ENCODE measurements around the gene SLIT3. TPM values are rescaled to one million over a fixed set of nuclear protein-coding genes. Genes with fewer than 3 reads are reported as not detected.

Gene SLIT3
- total and polyA plus RNA-seq, 2 donors (not counting 3 experiments of a cell fraction or from before 2014, with no cell fraction given), result 0.90 to 1.0 TPM

DNA sequence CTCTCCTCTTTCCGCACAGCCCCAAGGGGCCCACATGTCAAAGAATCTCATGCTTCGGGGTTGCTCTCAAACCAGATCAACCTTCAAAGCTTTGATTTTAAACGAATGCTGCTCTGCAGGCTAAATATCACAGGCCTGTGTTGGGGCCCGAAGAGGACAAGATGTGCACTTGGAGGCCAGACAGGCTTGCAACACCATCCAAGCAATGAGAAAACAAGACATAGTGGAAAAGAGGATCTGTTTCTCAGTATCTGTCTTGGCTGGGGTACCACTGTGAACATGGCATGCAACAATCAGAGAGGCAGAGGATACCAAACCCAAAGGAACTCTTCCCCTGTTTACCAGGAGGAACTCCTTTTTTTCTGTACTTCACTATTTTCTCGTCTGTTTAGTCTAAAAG, 321.8 kb downstream of the SLIT3 start:
- H3K27me3 ChIP-seq (ENCODE audit: control insufficient read depth in 2 of 2, insufficient read depth in 2 of 2, low read length in 2 of 2), result peaks cover 0 to 1% of the 10 kb centered on the region in 2 experiments
- no TSS peak for BruUV-seq (replicated peaks)
- DNase-seq (ENCODE audit: low read depth, low spot score), result no peak

DNA sequence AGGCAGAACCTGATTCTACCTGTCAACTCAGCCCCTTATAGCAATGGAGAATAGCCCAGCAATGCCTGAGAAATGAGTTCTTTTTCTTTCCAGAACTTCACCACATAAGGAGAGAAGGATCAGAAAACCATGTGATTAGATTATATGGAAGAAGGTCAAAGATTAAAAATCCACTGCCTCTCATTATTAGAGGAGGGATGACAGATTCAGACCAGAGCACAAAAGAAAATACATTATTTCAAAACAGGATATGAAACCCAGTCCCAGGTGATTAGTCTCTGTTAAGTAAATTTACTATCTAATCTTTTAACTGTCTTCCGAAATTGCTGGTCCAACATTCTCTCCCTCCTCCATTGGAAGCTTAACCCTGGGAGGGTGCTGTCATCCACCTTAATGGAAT, 322.4 kb downstream of the SLIT3 start:
- no peak overlapping the region for H3K27ac ChIP-seq (ENCODE audit: insufficient read depth, low read depth, low read length)
- POLR2A ChIA-PET, result no interaction called here
- intact Hi-C loops (cut with micrococcal nuclease), result no loop called here

More for the DNA sequence above, 321.8 kb downstream of the SLIT3 start:
- dilution Hi-C loops (cut with MboI; ENCODE audit: extremely low pct_ligation_motif_present, low sequenced_read_pairs) (no loop called here), intact Hi-C loops (cut with micrococcal nuclease) (no loop called here)
- no peak for TF ChIP-seq POLR2A (IDR thresholded peaks at IDR 0.05; ENCODE audit: low read depth, low read length)
- TF ChIP-seq MAX (IDR thresholded peaks at IDR 0.05; ENCODE audit: insufficient read depth, insufficient read length), result no peak
- TF ChIP-seq MYC (IDR thresholded peaks at IDR 0.05; ENCODE audit: low read depth, low read length), result no peak
- no peak for TF ChIP-seq FOS (IDR thresholded peaks at IDR 0.05; ENCODE audit: borderline replicate concordance, insufficient read depth, low read length)
- no peak for TF ChIP-seq JUN (IDR thresholded peaks at IDR 0.05; ENCODE audit: borderline replicate concordance, insufficient read depth, insufficient read length, low read depth)
- no peak for TF ChIP-seq GATA2 (IDR thresholded peaks at IDR 0.05; ENCODE audit: insufficient read depth, insufficient read length, low read depth, low read length)
- Histone ChIP-seq H4K20me1 (replicated peaks; ENCODE audit: control insufficient read depth, extremely low read depth, insufficient read depth, low read length) (no peaks in the 10 kb centered on the region), H3K9me1 (replicated peaks; ENCODE audit: control insufficient read depth, extremely low read depth, insufficient read depth, low read length) (no peaks in the 10 kb centered on the region), H3K9ac (replicated peaks; ENCODE audit: extremely low read depth, insufficient read depth, low read length) (no peak overlapping the region), H3K4me2 (ENCODE audit: insufficient read depth, low read length) (no peak overlapping the region), H3K79me2 (ENCODE audit: control insufficient read depth, insufficient read depth, low read length) (no peaks in the 10 kb centered on the region), H3K9me3 (replicated peaks; ENCODE audit: control insufficient read depth, insufficient read depth, low read length) (no peaks in the 10 kb centered on the region), H2AFZ (ENCODE audit: low read depth, low read length) (no peak overlapping the region), H3K36me3 (ENCODE audit: control insufficient read depth in 2 of 2, extremely low read depth in 1 of 2, insufficient read depth in 2 of 2, low read length in 2 of 2) (no peaks in the 10 kb centered on the region), H3K4me1 (ENCODE audit: control insufficient read depth, extremely low read depth, insufficient read depth, low read length) (no peaks in the 10 kb centered on the region), H3K27ac (ENCODE audit: insufficient read depth, low read depth, low read length) (no peak overlapping the region), H3K4me3 (replicated peaks in 1 of 3; ENCODE audit: insufficient read depth in 1 of 3, low read depth in 1 of 3, low read length in 3 of 3) (no peak overlapping the region)
- no peak for FAIRE-seq
- ChIA-PET POLR2A (no interaction called here), CTCF (interaction anchor here (1.5 to 1.6 kb wide), 2 partner anchors 10 to 602 kb away, joined by 4 read pairs; no protein-coding TSS in a partner anchor)

More for the DNA sequence above, 322.4 kb downstream of the SLIT3 start:
- DNase-seq (ENCODE audit: low read depth, low spot score) (no peak), FAIRE-seq (no peak)
- Histone ChIP-seq H3K4me3 (replicated peaks in 1 of 3; ENCODE audit: insufficient read depth in 1 of 3, low read depth in 1 of 3, low read length in 3 of 3) (no peak overlapping the region), H3K27me3 (ENCODE audit: control insufficient read depth in 2 of 2, insufficient read depth in 2 of 2, low read length in 2 of 2) (peaks cover 0 to 1% of the 10 kb centered on the region in 2 experiments), H3K4me1 (ENCODE audit: control insufficient read depth, extremely low read depth, insufficient read depth, low read length) (no peaks in the 10 kb centered on the region), H3K4me2 (ENCODE audit: insufficient read depth, low read length) (no peak overlapping the region), H3K9me1 (replicated peaks; ENCODE audit: control insufficient read depth, extremely low read depth, insufficient read depth, low read length) (no peaks in the 10 kb centered on the region), H4K20me1 (replicated peaks; ENCODE audit: control insufficient read depth, extremely low read depth, insufficient read depth, low read length) (no peaks in the 10 kb centered on the region), H3K9me3 (replicated peaks; ENCODE audit: control insufficient read depth, insufficient read depth, low read length) (no peaks in the 10 kb centered on the region), H3K79me2 (ENCODE audit: control insufficient read depth, insufficient read depth, low read length) (no peaks in the 10 kb centered on the region), H3K36me3 (ENCODE audit: control insufficient read depth in 2 of 2, extremely low read depth in 1 of 2, insufficient read depth in 2 of 2, low read length in 2 of 2) (no peaks in the 10 kb centered on the region), H3K9ac (replicated peaks; ENCODE audit: extremely low read depth, insufficient read depth, low read length) (no peak overlapping the region), H2AFZ (ENCODE audit: low read depth, low read length) (no peak overlapping the region)
- dilution Hi-C loops (cut with MboI; ENCODE audit: extremely low pct_ligation_motif_present, low sequenced_read_pairs), result no loop called here
- no TSS peak for BruUV-seq (replicated peaks)
- TF ChIP-seq, protein P1, sequence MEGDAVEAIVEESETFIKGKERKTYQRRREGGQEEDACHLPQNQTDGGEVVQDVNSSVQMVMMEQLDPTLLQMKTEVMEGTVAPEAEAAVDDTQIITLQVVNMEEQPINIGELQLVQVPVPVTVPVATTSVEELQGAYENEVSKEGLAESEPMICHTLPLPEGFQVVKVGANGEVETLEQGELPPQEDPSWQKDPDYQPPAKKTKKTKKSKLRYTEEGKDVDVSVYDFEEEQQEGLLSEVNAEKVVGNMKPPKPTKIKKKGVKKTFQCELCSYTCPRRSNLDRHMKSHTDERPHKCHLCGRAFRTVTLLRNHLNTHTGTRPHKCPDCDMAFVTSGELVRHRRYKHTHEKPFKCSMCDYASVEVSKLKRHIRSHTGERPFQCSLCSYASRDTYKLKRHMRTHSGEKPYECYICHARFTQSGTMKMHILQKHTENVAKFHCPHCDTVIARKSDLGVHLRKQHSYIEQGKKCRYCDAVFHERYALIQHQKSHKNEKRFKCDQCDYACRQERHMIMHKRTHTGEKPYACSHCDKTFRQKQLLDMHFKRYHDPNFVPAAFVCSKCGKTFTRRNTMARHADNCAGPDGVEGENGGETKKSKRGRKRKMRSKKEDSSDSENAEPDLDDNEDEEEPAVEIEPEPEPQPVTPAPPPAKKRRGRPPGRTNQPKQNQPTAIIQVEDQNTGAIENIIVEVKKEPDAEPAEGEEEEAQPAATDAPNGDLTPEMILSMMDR (IDR thresholded peaks at IDR 0.05; ENCODE audit: extremely low read depth in 1 of 2, insufficient read depth in 1 of 2, low read depth in 1 of 2, low read length in 2 of 2), result no peak
- TF ChIP-seq MYC (IDR thresholded peaks at IDR 0.05; ENCODE audit: low read depth, low read length), result no peak
- no peak for TF ChIP-seq POLR2A (IDR thresholded peaks at IDR 0.05; ENCODE audit: low read depth, low read length)
- TF ChIP-seq POLR2AphosphoS5 (IDR thresholded peaks at IDR 0.05; ENCODE audit: insufficient read depth, low read depth, low read length), result no peak
- TF ChIP-seq EZH2 (IDR thresholded peaks at IDR 0.05; ENCODE audit: borderline replicate concordance, low read depth, low read length, severe bottlenecking), result no peak
- TF ChIP-seq JUN (IDR thresholded peaks at IDR 0.05; ENCODE audit: borderline replicate concordance, insufficient read depth, insufficient read length, low read depth), result no peak
- no peak for TF ChIP-seq FOS (IDR thresholded peaks at IDR 0.05; ENCODE audit: borderline replicate concordance, insufficient read depth, low read length)
- no peak for TF ChIP-seq MAX (IDR thresholded peaks at IDR 0.05; ENCODE audit: insufficient read depth, insufficient read length)
- no peak for TF ChIP-seq GATA2 (IDR thresholded peaks at IDR 0.05; ENCODE audit: insufficient read depth, insufficient read length, low read depth, low read length)
- CTCF ChIA-PET, result interaction anchor here (0.8 to 1.6 kb wide), 3 partner anchors 9 to 602 kb away, joined by 4 read pairs; no protein-coding TSS in a partner anchor
